ENCODE data around the gene SYNGR1.

The SYNGR1 gene

GRCh38 chr22:39349967-39350726 lies at the start of gene SYNGR1:
SYNGR1 (plus strand) TSS chr22:39349991; CDS start chr22:39350011, 20 bp downstream.
- DNase-seq (ENCODE audit: low spot score), result no peak

GRCh38 chr22:39300186-39300830 lies 49.5 kb upstream of the SYNGR1 start:
- DNase-seq (ENCODE audit: low spot score), result no peak

GRCh38 chr22:39301108-39301507 lies 48.7 kb upstream of the SYNGR1 start:
- DNase-seq (ENCODE audit: low spot score), result no peak

GRCh38 chr22:39301926-39302325 lies 47.9 kb upstream of the SYNGR1 start:
- DNase-seq (ENCODE audit: low spot score), result no peak

GRCh38 chr22:39302431-39302960 lies 47.3 kb upstream of the SYNGR1 start:
- no peak for DNase-seq (ENCODE audit: low spot score)

GRCh38 chr22:39303358-39303757 lies 46.4 kb upstream of the SYNGR1 start:
- no peak for DNase-seq (ENCODE audit: low spot score)

- DNase-seq (ENCODE audit: low spot score), result no peak
Observed at GRCh38 chr22:39303892-39304671, 45.7 kb upstream of the SYNGR1 start.

GRCh38 chr22:39306456-39307361 lies 43.1 kb upstream of the SYNGR1 start:
- DNase-seq (ENCODE audit: low spot score), result no peak

- DNase-seq (ENCODE audit: low spot score), result peak; percentile 95
Observed at GRCh38 chr22:39308614-39309363, 41.0 kb upstream of the SYNGR1 start.

GRCh38 chr22:39309364-39309861 lies 40.4 kb upstream of the SYNGR1 start:
- peak; percentile 91 for DNase-seq (ENCODE audit: low spot score)

- DNase-seq (ENCODE audit: low spot score), result no peak
Observed at GRCh38 chr22:39309881-39310714, 39.7 kb upstream of the SYNGR1 start.

- DNase-seq (ENCODE audit: low spot score), result no peak
Observed at GRCh38 chr22:39311592-39312400, 38.0 kb upstream of the SYNGR1 start.

- no peak for DNase-seq (ENCODE audit: low spot score)
Observed at GRCh38 chr22:39312410-39312809, 37.4 kb upstream of the SYNGR1 start.

- no peak for DNase-seq (ENCODE audit: low spot score)
Observed at GRCh38 chr22:39313258-39314001, 36.4 kb upstream of the SYNGR1 start.

GRCh38 chr22:39314251-39314971 lies 35.4 kb upstream of the SYNGR1 start:
- no peak for DNase-seq (ENCODE audit: low spot score)

- no peak for DNase-seq (ENCODE audit: low spot score)
Observed at GRCh38 chr22:39315389-39315788, 34.4 kb upstream of the SYNGR1 start.

GRCh38 chr22:39316440-39317083 lies 33.2 kb upstream of the SYNGR1 start:
- peak; percentile 88 for DNase-seq (ENCODE audit: low spot score)
